GM18868 (cell line): Measurements from ENCODE around the gene SLC25A6.
"Not testable (repeated sequence)": the region's sequence is repeated elsewhere in the genome, so short reads cannot be mapped to it uniquely, and the experiment has no call there.

Experiments
- ATAC-seq: cut with Tn5 transposase; IDR thresholded peaks from one replicate; pipeline ENCODE4 v1.9.1; 2021; ENCODE audit warnings: mild to moderate bottlenecking, moderate library complexity; ENCODE audit not compliant: unreplicated experiment

SLC25A6 gene

GRCh38 chrX:1355131-1356046 lies 36.5 kb downstream of the SLC25A6 start:
- ATAC-seq, result no peak

- no peak for ATAC-seq
These were observed 37.6 kb downstream of the SLC25A6 start for GRCh38 chrX:1354036-1355019.

DNA sequence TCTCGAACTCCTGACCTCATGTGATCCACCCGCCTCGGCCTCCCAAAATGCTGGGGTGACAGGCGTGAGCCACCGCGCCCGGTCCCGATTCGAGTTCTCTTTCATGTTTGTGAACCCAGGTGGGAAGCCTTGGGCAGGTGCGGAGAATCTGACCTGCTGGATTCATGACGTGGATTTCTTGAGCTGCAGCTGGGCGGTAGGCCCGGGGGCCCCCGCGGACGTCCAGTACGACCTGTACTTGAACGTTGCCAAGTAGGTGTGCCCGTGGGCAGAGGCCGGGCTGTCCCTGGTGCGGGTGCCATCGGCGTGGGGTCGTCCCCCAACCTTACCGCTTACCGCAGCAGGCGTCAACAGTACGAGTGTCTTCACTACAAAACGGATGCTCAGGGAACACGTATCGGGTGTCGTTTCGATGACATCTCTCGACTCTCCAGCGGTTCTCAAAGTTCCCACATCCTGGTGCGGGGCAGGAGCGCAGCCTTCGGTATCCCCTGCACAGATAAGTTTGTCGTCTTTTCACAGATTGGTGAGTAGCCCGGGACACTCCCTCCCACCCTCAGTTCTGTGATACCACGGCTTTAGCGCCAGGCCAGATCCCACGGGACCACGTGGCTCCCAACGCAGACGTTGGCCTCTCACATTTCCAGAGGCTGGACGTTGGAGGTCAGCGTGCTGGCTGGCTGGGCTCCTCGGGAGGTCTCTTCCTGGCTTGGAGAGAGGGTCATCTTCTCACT lies 39.8 kb downstream of the SLC25A6 start:
- ATAC-seq, result no peak

GRCh38 chrX:1349606-1350005 lies 42.3 kb downstream of the SLC25A6 start:
- ATAC-seq, result not testable (repeated sequence)

- no peak for ATAC-seq
These were observed 50.2 kb downstream of the SLC25A6 start for GRCh38 chrX:1341545-1342184.

DNA sequence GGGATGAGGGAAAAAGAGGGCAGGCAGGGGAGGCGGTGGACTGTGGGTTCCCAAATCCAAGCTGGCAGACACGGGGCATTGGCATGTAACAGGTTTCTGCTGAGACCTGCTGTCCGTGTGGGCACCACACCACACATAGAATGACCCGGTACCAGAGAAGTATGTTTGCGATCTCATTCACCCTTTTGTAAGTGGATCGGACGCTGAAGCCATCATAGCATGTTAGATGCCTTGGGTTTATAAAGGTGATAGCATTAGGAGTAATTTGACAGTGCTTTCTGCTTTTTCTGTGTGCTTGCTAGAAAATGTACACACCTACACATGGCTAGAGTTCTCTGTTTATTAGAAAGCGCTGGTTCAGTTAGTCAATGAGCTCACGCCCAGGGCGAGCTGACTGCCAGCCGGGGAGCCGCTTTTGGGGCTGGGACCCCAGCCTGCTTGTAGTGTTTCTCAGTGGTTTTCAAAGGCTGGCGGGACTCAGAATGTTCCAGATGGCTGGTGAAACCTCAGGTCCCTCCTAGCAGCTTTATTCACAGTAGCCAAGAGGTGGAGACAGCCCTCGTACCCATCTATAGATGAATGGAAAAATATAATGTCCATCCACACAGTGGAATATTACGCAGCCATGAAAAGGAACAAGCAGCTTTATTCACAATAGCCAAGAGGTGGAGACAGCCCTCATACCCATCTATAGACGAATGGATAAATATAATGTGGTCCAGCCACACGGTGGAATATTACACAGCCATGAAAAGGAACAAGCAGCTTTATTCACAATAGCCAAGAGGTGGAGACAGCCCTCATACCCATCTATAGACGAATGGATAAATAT lies 54.7 kb downstream of the SLC25A6 start:
- ATAC-seq, result peak; percentile 44

- peak; percentile 59 for ATAC-seq
These were observed 55.5 kb downstream of the SLC25A6 start, which contains the start of gene IL3RA for GRCh38 chrX:1336331-1336943. Gene IL3RA (plus strand): TSS chrX:1336785. CDS start chrX:1341766, 4,981 bp downstream.
